K562 (cell line): ENCODE measurements around the gene KRT35. TPM values are rescaled to one million over a fixed set of nuclear protein-coding genes. Genes with fewer than 3 reads are reported as not detected.
A peak's percentile ranks its signal among the peaks of the same experiment; 100 is the strongest.

Experiments used
- ATAC-seq: fragments of 200-7000 bp; cut with Tn5 transposase; 3 replicates; pipeline ENCODE4 v1.9.1; 2020; ENCODE audit warnings: moderate library complexity
- BruUV-seq: library from RNA; stranded (reverse); fragments of 400-500 nt; replicated peaks from 2 replicates; lab custom pipeline; 2021; lab: Mats Ljungman, UMichigan
- CTCF ChIA-PET: fragments of 300-600 bp; formaldehyde crosslinking; extraction: SDS; loops from one replicate; lab custom pipeline; 2021; ENCODE audit warnings: low intra/inter-chr PET ratio; lab: Yijun Ruan, JAX
- POLR2A ChIA-PET: fragments of 300-600, 350-650 bp; sonication (Branson Sonifier 250); formaldehyde crosslinking; extraction: SDS; loops from one replicate; lab custom pipeline; 2021; ENCODE audit warnings: antibody characterized with exemption, inconsistent platforms; lab: Yijun Ruan, JAX
- DNase-seq, 4 experiments: peaks; one replicate each; pipeline versions ENCODE4 v3.0.0 to v3.0.0-alpha.2; 2011 to 2018; ENCODE audit warnings: low spot score in 3 of 4, mixed read lengths in 3 of 4; ENCODE audit errors: extremely low read depth in 1 of 4
- FAIRE-seq: peaks from 2 replicates; lab custom pipeline; 2011; peaks lifted over from hg19 to GRCh38; lab: Jason Lieb, UNC
- H2AFZ ChIP-seq: 2 replicates; pipeline ENCODE4 v1.6.0; 2011; ENCODE audit warnings: low read depth, low read length, control low read depth, inconsistent platforms
- H3K27ac ChIP-seq: fragments of 200-600 bp; 3 replicates; pipeline ENCODE4 v1.8.0; 2011; ENCODE audit warnings: low read depth, mild to moderate bottlenecking, control low read depth, inconsistent platforms, low read length, moderate library complexity, mixed read lengths; ENCODE audit errors: extremely low read depth
- H3K27me3 ChIP-seq, 2 experiments: fragments of 300-600 bp in 1 of 2; 2 replicates in 1 of 2; 3 replicates in 1 of 2; pipeline versions ENCODE4 v1.6.0 to v1.8.0; 2011; ENCODE audit warnings: inconsistent platforms in 2 of 2, low read length in 2 of 2, mild to moderate bottlenecking in 1 of 2, mixed read lengths in 1 of 2, moderate library complexity in 1 of 2; ENCODE audit not compliant: control insufficient read depth in 2 of 2, insufficient read depth in 2 of 2
- H3K36me3 ChIP-seq: fragments of 300-600 bp; 3 replicates; pipeline ENCODE4 v1.8.0; 2011; ENCODE audit warnings: mild to moderate bottlenecking, low read length, inconsistent platforms; ENCODE audit not compliant: control insufficient read depth, insufficient read depth
- H3K4me1 ChIP-seq, 2 experiments: fragments of 200-600 bp in 1 of 2; replicated peaks in 1 of 2; 2 replicates in 1 of 2; 3 replicates in 1 of 2; pipeline versions ENCODE4 v1.5.1 to v1.8.0; 2011; ENCODE audit warnings: inconsistent platforms in 2 of 2, low read length in 2 of 2, mild to moderate bottlenecking in 1 of 2, mixed read lengths in 1 of 2, moderate library complexity in 1 of 2; ENCODE audit not compliant: control insufficient read depth in 2 of 2, insufficient read depth in 2 of 2
- H3K4me2 ChIP-seq: 2 replicates; pipeline ENCODE4 v1.6.1; 2011; ENCODE audit warnings: low read length, control low read depth, inconsistent platforms, mixed read lengths; ENCODE audit not compliant: insufficient read depth
- H3K4me3 ChIP-seq: fragments of 200-600 bp; sonication (generic), shearing (Covaris generic); 2 replicates; pipeline ENCODE4 v1.5.1; 2016; ENCODE audit warnings: control low read depth, inconsistent platforms
- H3K79me2 ChIP-seq: fragments of 200-600 bp; 3 replicates; pipeline ENCODE4 v1.8.0; 2011; ENCODE audit warnings: low read length, inconsistent platforms; ENCODE audit not compliant: control insufficient read depth, insufficient read depth
- H3K9ac ChIP-seq, 2 experiments: 2 replicates each; pipeline versions ENCODE4 v1.6.0 to v1.6.1; 2011; ENCODE audit warnings: low read depth in 2 of 2, low read length in 2 of 2, control low read depth in 1 of 2, inconsistent platforms in 1 of 2, mild to moderate bottlenecking in 1 of 2, mixed read lengths in 1 of 2; ENCODE audit not compliant: insufficient read depth in 1 of 2
- H3K9me1 ChIP-seq: one replicate; pipeline ENCODE4 v1.6.0; 2011; ENCODE audit warnings: inconsistent platforms, mild to moderate bottlenecking, low read length, moderate library complexity; ENCODE audit not compliant: control insufficient read depth, insufficient read depth
- H3K9me3 ChIP-seq: replicated peaks from 2 replicates; pipeline ENCODE4 v1.5.1; 2011; ENCODE audit warnings: low read depth, low read length, inconsistent platforms; ENCODE audit not compliant: control insufficient read depth, insufficient read depth
- H4K20me1 ChIP-seq: replicated peaks from 2 replicates; pipeline ENCODE4 v1.6.1; 2011; ENCODE audit warnings: low read length, inconsistent platforms, mixed read lengths; ENCODE audit not compliant: control insufficient read depth, insufficient read depth
- BCL6 ChIP-seq: fragments of 250-450 bp; sonication (Bioruptor Pico); IDR thresholded peaks from 2 replicates; pipeline ENCODE4 v1.4.0; 2020
- CTCFL ChIP-seq: IDR thresholded peaks from 2 replicates; pipeline ENCODE4 v1.6.1; 2011; ENCODE audit warnings: borderline replicate concordance, low read depth, mild to moderate bottlenecking, moderate library complexity, low read length; ENCODE audit not compliant: insufficient read depth, poor library complexity, severe bottlenecking
- FOXA3 ChIP-seq, 2 experiments: fragments of 450-650 bp in 1 of 2; sonication (generic) in 1 of 2; formaldehyde crosslinking; IDR thresholded peaks in 1 of 2; conservative IDR thresholded peaks in 1 of 2; 2 replicates each; pipeline versions ENCODE4 v1.4.0 to v1.8.0; 2020 to 2022; ENCODE audit warnings: mild to moderate bottlenecking in 2 of 2, missing genetic modification reagents in 1 of 2
- GTF2A2 ChIP-seq: IDR thresholded peaks from 2 replicates; pipeline ENCODE4 v1.6.1; 2016; ENCODE audit warnings: mild to moderate bottlenecking, missing genetic modification characterization, missing compliant biosample characterization
- LEF1 ChIP-seq: fragments of 450-650 bp; IDR thresholded peaks from 2 replicates; pipeline ENCODE4 v1.6.1; 2016; ENCODE audit warnings: mild to moderate bottlenecking
- MCM3 ChIP-seq: fragments of 450-650 bp; IDR thresholded peaks from 2 replicates; pipeline ENCODE4 v1.6.1; 2016
- WHSC1 ChIP-seq: IDR thresholded peaks from one replicate; pipeline ENCODE4 v1.6.1; 2012; ENCODE audit warnings: low read length, control low read depth, inconsistent platforms
- ZNF140 ChIP-seq: fragments of 250-450 bp; sonication (Bioruptor Pico); IDR thresholded peaks from 2 replicates; pipeline ENCODE4 v1.8.0; 2021; ENCODE audit warnings: moderate library complexity, mild to moderate bottlenecking, inconsistent platforms
- ZNF146 ChIP-seq: IDR thresholded peaks from one replicate; pipeline ENCODE4 v1.6.1; 2018; ENCODE audit warnings: missing compliant biosample characterization; ENCODE audit not compliant: unreplicated experiment
- ZNF717 ChIP-seq: fragments of 250-450 bp; sonication (Bioruptor Pico); IDR thresholded peaks from 2 replicates; pipeline ENCODE4 v1.5.0; 2021
- WGBS: fragments of 100-300 bp; shearing (Covaris generic); methylation state at CpG from one replicate; pipeline ENCODE4 v1.1.6; 2016; ENCODE audit warnings: low coverage, mixed read lengths; ENCODE audit not compliant: insufficient coverage; ENCODE audit errors: missing lambda C conversion rate; 5-methylcytosine and 5-hydroxymethylcytosine counted together
- in situ Hi-C: fragments of 300-500 bp; cut with MboI; formaldehyde crosslinking; loops from 4 replicates; pipeline ENCODE4 v1.15.0; 2018; ENCODE audit warnings: inconsistent platforms, mixed read lengths
- intact Hi-C: fragments of 100-400 bp; cut with micrococcal nuclease; formaldehyde crosslinking; loops from 2 replicates; pipeline ENCODE4 v1.14.2; 2022
- polyA plus RNA-seq, 8 experiments: library from polyadenylated mRNA; depleted of rRNA in 4 of 8; stranded (reverse) in 5 of 8; unstranded in 3 of 8; fragments of >200 nt; fragmentation: Nextera tagmentation in 2 of 8; fragmentation: Illumina TruSeq in 1 of 8; extraction: Ambion mirVana in 2 of 8; extraction: Trizol in 1 of 8; gene quantifications; 2 replicates each; pipeline versions ENCODE4 v1.2.1 to v1.2.3, GENCODE V29; 2011 to 2014; ENCODE audit warnings: inconsistent platforms in 1 of 8, missing spikeins in 1 of 8
- total RNA-seq, 7 experiments: library from RNA; depleted of rRNA in 6 of 7; stranded (reverse); fragments of >200 nt in 6 of 7; fragmentation: Illumina TruSeq in 2 of 7; extraction: Trizol in 2 of 7; gene quantifications; 2 replicates each; pipeline versions ENCODE4 v1.2.1 to v1.2.3, GENCODE V29; 2011 to 2021; ENCODE audit warnings: low replicate concordance in 1 of 7
- TF ChIP-seq, protein P1 (sequence below): sonication (generic); formaldehyde crosslinking; IDR thresholded peaks from 2 replicates; pipeline ENCODE4 v1.8.1; 2023; ENCODE audit warnings: mild to moderate bottlenecking, missing genetic modification reagents
- TF ChIP-seq, protein P2 (sequence below): IDR thresholded peaks from 3 replicates; pipeline ENCODE4 v1.6.1; 2011; ENCODE audit warnings: borderline replicate concordance, mild to moderate bottlenecking; ENCODE audit not compliant: insufficient read length, insufficient read depth
- TF ChIP-seq, protein P3 (sequence below): sonication (generic); formaldehyde crosslinking; IDR thresholded peaks from 2 replicates; pipeline ENCODE4 v1.8.0; 2022; ENCODE audit warnings: missing genetic modification reagents, mild to moderate bottlenecking, borderline replicate concordance

The KRT35 gene
- total and polyA plus RNA-seq, 9 of the 15 experiments (the other 6 are each of a cell fraction or from before 2014, with no cell fraction given): not detected

GRCh38 chr17:41486316-41486715 is 5.4 kb upstream of the KRT35 start:
- Histone ChIP-seq H3K9me3 (no peaks in the 10 kb centered on the region), H3K27me3 (peaks cover 11 to 40% of the 10 kb centered on the region in 2 experiments; a peak in 3 of 5 replicates), H3K36me3 (no peaks in the 10 kb centered on the region), H2AFZ (peak overlapping the region; percentile 60), H4K20me1 (peaks cover 12% of the 10 kb centered on the region), H3K79me2 (no peaks in the 10 kb centered on the region), H3K4me3 (no peak overlapping the region), H3K4me2 (no peak overlapping the region), H3K9ac (no peak overlapping the region), H3K27ac (no peak overlapping the region), H3K4me1 (peaks cover 9 to 22% of the 10 kb centered on the region in 2 experiments; a peak in 4 of 5 replicates), H3K9me1 (no peaks in the 10 kb centered on the region)
- CTCF ChIA-PET: interaction anchor here (0.6 to 2.9 kb wide), 3 partner anchors 11 to 176 kb away, joined by 4 to 14 read pairs (median 6); no protein-coding TSS in a partner anchor
- no peak for FAIRE-seq
- intact Hi-C loops: loop anchor here (1.0 to 10.0 kb wide), 2 partner anchors 63 to 178 kb away; no protein-coding TSS in a partner anchor
- 38% methylated on average over 13 of the region's 13 CpGs for WGBS
- BruUV-seq: no TSS peak
- ATAC-seq: no peak
- in situ Hi-C loops: loop anchor here (5.0 kb wide), 1 partner anchor 61 kb away; no protein-coding TSS in a partner anchor
- no peak for DNase-seq
- POLR2A ChIA-PET: interaction anchor here (0.6 to 1.0 kb wide), 2 partner anchors 31 to 34 kb away, joined by 3 to 4 read pairs; no protein-coding TSS in a partner anchor
- TF ChIP-seq ZNF717 (CRISPR knock-in tag) (no peak), BCL6 (CRISPR knock-in tag) (no peak), CTCFL (no peak), FOXA3 (CRISPR knock-in tag; conservative IDR thresholded peaks at IDR 0.05 in 1 of 2, IDR thresholded peaks at IDR 0.05 in 1 of 2) (no peak), ZNF146 (CRISPR knock-in tag) (no peak), GTF2A2 (no peak), WHSC1 (no peak), MCM3 (no peak), ZNF140 (CRISPR knock-in tag) (no peak), LEF1 (no peak)
- TF ChIP-seq, protein P1, sequence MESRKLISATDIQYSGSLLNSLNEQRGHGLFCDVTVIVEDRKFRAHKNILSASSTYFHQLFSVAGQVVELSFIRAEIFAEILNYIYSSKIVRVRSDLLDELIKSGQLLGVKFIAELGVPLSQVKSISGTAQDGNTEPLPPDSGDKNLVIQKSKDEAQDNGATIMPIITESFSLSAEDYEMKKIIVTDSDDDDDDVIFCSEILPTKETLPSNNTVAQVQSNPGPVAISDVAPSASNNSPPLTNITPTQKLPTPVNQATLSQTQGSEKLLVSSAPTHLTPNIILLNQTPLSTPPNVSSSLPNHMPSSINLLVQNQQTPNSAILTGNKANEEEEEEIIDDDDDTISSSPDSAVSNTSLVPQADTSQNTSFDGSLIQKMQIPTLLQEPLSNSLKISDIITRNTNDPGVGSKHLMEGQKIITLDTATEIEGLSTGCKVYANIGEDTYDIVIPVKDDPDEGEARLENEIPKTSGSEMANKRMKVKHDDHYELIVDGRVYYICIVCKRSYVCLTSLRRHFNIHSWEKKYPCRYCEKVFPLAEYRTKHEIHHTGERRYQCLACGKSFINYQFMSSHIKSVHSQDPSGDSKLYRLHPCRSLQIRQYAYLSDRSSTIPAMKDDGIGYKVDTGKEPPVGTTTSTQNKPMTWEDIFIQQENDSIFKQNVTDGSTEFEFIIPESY: no peak
- TF ChIP-seq, protein P2, sequence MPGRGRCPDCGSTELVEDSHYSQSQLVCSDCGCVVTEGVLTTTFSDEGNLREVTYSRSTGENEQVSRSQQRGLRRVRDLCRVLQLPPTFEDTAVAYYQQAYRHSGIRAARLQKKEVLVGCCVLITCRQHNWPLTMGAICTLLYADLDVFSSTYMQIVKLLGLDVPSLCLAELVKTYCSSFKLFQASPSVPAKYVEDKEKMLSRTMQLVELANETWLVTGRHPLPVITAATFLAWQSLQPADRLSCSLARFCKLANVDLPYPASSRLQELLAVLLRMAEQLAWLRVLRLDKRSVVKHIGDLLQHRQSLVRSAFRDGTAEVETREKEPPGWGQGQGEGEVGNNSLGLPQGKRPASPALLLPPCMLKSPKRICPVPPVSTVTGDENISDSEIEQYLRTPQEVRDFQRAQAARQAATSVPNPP: no peak
- TF ChIP-seq, protein P3, sequence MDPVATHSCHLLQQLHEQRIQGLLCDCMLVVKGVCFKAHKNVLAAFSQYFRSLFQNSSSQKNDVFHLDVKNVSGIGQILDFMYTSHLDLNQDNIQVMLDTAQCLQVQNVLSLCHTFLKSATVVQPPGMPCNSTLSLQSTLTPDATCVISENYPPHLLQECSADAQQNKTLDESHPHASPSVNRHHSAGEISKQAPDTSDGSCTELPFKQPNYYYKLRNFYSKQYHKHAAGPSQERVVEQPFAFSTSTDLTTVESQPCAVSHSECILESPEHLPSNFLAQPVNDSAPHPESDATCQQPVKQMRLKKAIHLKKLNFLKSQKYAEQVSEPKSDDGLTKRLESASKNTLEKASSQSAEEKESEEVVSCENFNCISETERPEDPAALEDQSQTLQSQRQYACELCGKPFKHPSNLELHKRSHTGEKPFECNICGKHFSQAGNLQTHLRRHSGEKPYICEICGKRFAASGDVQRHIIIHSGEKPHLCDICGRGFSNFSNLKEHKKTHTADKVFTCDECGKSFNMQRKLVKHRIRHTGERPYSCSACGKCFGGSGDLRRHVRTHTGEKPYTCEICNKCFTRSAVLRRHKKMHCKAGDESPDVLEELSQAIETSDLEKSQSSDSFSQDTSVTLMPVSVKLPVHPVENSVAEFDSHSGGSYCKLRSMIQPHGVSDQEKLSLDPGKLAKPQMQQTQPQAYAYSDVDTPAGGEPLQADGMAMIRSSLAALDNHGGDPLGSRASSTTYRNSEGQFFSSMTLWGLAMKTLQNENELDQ (CRISPR knock-in tag): no peak
